ENCODE data around the gene TGFBI.
A peak's percentile ranks its signal among the peaks of the same experiment; 100 is the strongest.

DNA sequence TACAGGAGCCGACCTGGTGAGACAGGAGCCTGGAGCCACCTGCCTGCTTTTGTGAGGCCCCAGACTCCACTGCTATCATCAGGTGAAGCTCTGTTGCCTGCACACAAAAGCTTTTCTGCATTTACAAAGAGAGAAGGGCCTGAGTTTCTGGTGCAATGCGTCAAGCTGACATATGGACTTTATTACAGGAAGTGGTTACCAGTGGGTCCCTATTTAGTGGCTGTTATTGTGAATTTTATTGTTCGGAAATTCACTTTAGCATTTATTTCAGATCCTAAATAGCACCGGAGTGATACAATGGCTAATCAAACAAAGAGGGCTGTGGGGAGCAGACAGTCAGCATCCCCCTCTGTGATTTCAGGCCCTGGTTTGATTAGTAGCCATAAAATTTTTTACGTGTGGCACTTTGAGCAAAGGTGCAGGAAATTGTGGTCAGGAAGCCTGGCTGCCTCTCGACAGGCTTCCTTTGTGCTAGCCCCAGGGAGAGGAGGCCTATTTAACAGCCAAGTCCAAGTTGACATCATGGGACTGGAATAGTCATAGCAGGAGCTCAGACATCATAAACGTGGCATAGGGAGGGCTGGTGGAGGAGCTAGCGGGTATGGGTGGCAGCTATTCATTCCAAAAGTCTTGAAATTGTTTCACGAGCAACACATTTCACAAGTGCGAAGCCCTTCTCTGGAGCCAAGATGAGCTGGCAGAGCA is 8.4 kb downstream of the TGFBI start:
- TF ChIP-seq CTCF (IDR thresholded peaks at IDR 0.05; ENCODE audit: low read depth, low read length): no peak
- no peak for TF ChIP-seq POLR2A (IDR thresholded peaks at IDR 0.05; ENCODE audit: extremely low read depth, insufficient read length)
- TF ChIP-seq MYC (IDR thresholded peaks at IDR 0.05; ENCODE audit: low read depth, low read length): peak; percentile 35

Measured in NB4 (cell line).